Stimulated activated CD8-positive, alpha-beta memory T cell treated with anti-CD3 and anti-CD28 coated beads, Interleukin-15, amount 100 ng/mL, for 48 hours (primary cell): ENCODE results near the gene L3MBTL2.
A peak's percentile ranks its signal among the peaks of the same experiment; 100 is the strongest.

ENCODE experiments used
- DNase-seq, 2 donors: peaks; one replicate each; pipeline ENCODE4 v3.0.0-alpha.2; 2020; ENCODE audit warnings: low read depth in 2 of 2

Gene L3MBTL2

GRCh38 chr22:41206719-41207118, 1.6 kb downstream of the L3MBTL2 start:
- no peak for DNase-seq

DNA sequence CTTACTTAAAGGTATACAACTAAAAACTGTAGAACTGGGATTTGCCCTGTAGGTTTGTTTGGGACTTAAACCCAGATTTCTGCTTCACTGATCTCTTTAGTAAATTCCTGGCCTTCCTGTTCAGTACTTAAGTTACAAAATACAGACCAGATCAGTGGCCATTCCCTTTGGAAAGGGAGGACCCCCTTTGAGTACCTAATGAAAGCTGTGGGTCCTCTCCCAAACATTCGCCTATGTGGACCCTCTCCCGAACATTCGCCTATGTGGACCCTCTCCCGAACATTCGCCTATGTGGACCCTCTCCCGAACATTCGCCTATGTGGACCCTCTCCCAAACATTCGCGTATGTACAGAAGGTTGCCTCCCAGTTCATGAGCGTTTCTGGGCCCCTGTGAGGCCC, 10.3 kb downstream of the L3MBTL2 start:
- DNase-seq = no peak

DNA sequence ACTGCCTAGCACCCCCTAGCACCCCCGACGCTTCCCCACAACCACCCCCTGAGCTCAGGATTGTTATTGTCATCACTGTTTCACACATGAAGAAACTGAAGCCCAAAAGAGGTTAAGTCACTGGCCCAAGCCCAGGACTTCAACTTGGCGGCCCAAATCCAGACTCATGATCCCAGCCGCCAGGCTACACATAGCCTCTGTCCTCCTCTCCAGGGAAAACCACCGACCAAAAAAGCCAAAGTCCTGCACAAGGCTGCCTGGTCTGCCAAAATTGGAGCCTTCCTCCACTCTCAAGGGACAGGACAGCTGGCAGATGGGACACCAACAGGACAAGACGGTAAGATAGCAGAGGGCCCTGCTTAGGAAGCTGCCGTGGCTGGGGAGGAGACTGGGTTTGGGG, 10.8 kb downstream of the L3MBTL2 start:
- DNase-seq = no peak

GRCh38 chr22:41216984-41217383, 11.9 kb downstream of the L3MBTL2 start:
- no peak for DNase-seq

DNA sequence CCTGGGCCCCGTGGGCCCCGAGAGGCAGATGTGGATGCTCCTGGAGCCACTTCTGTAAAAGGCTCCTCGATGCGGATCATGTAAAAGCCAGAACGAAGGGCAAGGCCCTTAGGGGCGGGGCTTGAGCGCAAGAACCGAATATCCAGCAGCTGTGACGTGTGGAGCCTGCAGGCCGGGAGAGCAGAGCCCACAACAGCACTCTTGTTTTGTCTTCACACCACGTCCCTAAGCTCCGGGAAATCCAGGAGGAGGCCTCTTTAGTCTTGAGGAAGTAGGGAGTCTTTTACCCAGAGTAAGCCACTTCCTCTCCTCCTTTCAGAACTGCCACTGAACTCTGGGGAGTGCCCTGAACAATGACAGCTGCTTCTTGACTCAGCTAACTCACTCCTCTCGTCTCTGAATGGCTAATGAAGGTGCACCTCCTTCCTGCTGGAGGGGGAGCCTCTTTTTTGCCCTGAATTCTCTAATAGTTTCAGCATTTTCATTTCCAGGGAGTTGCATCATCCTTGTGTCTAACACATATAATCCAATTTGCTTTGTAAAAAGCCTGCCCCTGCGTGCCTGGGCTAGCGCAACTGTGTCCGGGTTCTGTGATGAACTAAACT, 12.5 kb downstream of the L3MBTL2 start:
- no peak for DNase-seq

DNA sequence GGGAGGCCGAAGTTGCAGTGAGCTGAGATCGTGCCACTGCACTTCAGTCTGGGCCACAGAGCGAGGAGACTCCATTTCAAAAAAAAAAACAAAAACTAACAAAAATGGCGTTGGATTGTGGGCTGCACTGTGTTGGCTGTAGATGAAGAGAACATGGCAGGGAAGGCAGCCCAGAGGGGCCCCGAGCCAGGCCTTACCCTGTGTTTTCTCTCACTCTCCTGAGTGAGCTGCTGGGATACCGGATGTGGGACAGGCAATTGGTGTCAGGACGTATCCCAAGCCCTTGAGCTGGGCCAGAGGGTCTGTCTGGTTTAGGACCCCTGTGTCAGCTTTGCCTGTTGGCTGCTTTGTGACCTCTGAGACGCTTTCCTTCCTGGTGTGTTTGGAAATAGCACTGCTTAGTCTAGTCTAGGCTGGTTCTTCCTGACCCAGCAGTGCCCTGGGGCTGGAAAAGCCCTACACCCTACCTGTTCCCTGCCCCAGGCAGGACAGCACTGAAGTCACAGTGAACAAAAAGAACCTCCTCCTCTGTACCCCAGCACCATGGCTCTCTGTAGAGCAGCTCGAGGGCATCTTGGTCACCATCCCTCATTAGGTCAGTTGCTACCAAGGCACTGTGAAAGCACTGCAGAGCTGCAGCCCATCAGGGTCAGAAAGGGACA, 17.9 kb downstream of the L3MBTL2 start:
- DNase-seq = no peak

- DNase-seq = no peak
Measured at GRCh38 chr22:41223535-41223934, 18.4 kb downstream of the L3MBTL2 start.

DNA sequence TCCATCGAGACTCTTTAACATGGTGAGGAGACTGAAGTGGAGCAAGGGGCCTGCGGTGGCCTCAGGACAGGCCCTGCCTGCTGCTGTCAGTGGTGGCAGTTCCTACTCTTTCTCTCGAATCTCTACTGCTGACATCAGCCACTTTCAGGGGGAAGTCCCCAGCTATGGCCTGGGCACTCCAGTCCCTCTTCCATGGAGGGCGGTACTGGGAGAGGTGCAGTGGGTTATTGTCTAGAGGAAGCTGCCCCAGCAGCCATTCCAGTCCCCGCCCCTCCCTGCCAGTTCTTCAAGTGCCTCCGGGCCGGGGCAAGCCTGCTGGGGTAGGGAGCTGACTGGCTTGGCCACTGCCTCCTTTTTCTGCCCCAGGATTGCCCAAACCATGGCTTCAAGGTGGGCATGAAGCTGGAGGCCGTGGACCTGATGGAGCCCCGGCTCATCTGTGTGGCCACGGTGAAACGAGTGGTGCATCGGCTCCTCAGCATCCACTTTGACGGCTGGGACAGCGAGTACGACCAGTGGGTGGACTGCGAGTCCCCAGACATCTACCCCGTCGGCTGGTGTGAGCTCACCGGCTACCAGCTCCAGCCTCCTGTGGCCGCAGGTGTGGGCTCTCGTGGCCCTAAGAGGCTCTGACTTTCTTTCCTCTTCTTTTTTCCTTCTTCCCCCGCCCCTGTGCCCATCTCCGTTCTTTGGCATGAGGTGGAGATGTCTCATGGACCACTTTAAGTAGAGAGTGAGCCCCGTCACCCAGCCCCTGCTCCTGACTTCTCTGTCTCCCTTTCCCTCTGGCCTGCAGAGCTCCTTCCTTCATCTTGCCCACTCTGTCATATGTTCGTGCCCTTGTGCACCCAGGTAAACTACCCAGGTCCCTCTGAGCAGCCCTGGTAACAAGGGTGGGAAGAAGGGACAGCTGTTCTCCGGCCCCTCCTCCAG, 21.9 kb downstream of the L3MBTL2 start:
- no peak for DNase-seq

- DNase-seq = no peak
Measured at GRCh38 chr22:41229215-41229614, 24.1 kb downstream of the L3MBTL2 start.

- DNase-seq = no peak
Measured at GRCh38 chr22:41229730-41230400, 24.8 kb downstream of the L3MBTL2 start.

- no peak for DNase-seq
Measured at GRCh38 chr22:41230401-41230785, 25.3 kb downstream of the L3MBTL2 start.

GRCh38 chr22:41231369-41231768, 26.3 kb downstream of the L3MBTL2 start:
- no peak for DNase-seq

DNA sequence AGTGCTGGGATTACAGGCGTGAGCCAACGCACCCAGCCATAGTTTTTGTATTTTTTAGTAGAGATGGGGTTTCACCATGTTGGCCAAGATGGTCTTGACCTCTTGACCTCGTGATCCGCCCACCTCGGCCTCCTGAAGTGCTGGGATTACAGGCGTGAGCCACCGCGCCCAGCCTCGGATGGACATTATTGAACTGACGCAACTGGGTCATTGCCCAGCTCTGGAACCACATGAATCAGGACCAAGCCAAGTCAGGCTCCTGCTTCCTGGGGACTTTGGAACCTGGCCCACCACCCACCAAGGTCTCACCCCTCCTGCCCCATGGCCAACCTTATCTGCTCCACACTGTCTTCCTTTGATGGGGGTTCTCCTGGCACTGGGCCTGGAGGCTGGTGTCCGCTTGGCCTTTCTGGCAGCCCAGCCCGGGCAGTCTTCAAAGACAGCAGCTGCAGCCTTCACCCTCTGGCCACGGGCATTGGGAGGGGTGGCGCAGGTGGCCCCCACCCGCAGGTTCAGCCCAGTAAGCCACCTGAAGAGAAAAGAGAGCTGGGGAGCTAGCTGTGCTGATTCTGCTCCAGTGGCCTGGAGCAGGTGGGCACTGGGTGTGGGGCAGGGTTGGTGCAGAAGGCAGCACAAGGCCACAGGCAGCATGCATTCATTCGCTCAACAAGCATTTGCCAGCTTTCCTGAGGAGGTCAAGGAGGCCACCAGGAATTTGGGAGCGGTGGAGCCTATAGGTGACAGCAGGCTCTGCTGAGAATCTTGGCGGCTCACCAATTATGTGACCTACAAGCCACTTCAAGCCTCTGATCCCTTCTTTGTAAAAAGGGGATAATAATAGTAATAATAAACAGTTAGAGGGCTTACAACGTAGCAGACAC, 29.9 kb downstream of the L3MBTL2 start:
- no peak for DNase-seq

- no peak for DNase-seq
Measured at GRCh38 chr22:41237036-41237706, 32.1 kb downstream of the L3MBTL2 start.

DNA sequence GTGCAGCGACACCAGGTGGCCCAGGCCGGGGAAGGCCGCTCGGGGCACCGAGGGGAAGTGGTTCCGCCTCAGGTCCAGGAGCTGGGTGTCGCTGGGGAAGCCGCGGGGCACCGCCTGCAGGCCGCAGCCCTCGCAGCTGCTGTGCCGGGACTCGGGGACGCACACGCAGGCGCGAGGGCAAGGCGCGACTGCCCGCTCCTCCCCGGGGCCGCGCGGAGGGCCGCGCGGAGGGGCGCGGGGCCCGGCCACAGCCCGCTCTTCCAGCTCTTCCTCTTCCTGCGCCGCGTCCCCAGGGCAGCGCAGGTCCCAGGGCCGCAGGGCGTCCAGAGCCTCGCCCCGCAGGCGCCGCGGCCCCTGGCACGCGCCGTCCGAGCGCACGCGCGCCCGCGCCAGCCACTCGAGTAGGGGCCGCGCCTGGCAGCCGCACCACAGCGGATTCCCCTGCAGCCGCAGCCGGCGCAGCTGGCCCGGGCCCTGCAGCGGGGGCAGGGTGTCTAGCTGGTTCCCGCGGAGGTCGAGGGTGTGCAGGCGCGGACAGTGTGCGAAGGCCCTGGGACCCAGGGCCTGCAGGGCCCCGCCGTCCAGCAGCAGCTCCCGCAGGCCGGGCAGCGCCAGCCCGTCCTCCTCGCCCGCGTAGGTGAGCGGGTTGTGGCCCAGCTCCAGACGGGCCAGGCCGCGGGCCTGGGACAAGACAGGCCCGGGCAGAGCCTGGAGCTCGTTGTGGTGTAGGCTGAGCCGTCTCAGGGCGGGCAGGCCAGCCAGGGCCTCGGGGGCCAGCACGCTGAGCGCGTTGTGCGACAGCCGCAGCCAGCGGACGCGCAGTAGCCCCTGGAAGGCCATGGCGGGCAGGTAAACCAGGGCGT, 32.8 kb downstream of the L3MBTL2 start:
- peak; percentile 70 to 74 for DNase-seq

DNA sequence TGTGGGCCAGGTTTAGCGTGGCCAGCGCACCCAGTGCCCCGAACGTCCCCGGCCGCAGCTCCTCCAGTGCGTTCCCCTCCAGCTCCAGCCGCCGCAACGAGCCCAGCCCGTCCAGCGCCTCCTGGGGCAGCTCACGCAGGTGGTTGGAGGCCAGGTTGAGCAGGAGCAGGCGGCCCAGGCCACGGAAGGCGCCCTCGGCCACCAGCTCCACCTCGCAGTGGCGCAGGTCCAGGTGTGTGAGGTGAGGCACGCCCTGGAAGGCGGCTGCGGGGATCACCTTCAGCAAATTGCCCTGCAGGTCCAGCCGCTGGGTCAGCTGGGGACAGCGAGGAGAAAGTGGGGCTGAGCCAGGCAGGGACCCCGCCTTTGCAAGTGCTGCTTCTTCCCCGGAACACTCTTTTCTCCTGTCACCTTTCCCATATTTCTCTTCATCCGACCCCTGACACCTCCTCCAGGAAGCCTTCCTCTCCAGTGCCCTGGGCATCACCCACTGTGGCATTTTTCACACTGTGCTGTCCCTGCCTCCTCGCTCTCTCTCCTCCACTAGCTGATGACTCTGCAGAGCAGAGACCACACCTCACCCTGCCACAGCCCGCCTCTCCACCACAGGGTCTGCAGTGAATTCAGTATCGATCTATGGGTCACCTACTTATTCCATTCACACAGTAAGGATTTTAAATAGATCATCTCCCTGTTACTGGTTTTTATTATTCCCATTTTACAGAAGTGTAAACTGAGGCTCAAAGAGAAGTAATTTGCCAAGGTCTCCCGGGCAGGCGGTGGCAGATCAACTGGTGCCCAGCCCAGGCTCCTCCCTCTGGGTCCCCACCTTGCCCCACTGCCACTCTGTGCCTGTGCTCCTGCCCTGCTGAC, 33.7 kb downstream of the L3MBTL2 start:
- DNase-seq = no peak

GRCh38 chr22:41239443-41240128, 34.5 kb downstream of the L3MBTL2 start:
- DNase-seq = no peak
